CD4-positive, alpha-beta T cell treated with Interleukin-15 for 4 hours (primary cell): ENCODE measurements around the gene ZFP92.

Source experiments
- DNase-seq: peaks from one replicate; pipeline ENCODE4 v3.0.0-alpha.2; 2020; ENCODE audit warnings: low spot score

The ZFP92 gene

DNA sequence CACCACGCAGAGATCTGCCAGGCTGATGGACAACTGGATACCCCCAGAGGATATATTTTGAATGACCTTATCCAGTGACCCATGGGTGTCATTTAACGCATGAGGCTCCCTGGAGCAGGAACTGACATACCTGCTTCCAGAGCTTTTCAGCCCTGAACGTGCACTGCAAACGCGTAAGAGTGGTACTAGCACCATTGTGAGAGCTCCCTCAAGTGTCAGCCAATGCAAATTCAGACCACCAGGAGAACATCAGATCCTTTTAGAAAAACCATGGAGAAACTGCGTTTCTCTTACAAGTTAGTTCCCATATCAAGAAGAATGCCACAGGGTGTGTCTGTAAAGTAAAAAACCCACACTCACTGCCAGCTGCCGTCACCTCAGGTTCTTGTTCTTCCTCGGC, 27.3 kb downstream of the ZFP92 start:
- no peak for DNase-seq

DNA sequence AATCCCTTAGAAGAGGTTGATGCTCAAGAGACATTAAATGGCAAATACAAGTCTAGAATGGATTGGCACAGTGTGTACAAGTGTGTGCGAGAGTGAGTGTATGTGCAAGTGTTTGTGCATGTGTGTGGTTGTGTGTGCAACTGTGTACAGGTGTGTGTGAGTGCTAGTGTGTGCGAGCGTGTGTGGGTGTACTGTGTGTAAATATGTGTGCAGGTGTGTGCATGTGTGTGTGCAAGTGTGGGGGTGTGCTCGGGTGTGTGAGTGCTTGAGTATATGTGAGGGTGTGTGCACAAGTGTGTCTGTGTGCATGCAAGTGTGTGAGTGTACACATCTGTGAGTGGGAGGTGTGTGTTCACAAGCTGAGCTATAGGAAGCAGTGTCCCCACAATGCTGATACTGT, 28.7 kb downstream of the ZFP92 start:
- DNase-seq = no peak

DNA sequence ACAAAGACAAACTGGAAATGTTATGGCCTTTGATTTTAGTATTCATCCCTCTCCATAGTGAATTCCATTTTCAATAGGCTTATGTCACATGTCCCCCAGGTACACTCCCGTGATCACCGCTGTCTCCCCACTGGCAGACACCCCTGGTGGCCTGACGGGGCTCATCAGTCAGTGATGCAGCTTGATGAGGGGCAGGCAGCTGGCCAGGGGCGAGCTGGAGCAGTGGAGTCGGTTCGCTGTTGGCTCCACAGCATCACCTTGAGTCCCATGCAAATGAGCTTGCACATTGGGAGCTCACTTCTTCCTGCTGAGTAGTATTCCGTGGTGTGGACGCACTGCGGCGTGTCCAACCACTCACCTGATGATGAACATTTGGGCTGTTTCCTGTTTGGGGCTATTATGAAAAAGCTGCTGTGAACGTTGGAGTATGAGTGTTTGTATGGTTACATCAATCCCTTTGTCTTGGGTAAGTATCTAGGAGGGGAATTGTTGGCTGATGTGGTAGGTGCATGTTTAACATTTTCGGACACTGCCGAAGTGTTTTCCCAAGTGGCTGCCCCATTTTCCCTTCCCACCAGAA, 29.4 kb downstream of the ZFP92 start:
- DNase-seq = no peak

DNA sequence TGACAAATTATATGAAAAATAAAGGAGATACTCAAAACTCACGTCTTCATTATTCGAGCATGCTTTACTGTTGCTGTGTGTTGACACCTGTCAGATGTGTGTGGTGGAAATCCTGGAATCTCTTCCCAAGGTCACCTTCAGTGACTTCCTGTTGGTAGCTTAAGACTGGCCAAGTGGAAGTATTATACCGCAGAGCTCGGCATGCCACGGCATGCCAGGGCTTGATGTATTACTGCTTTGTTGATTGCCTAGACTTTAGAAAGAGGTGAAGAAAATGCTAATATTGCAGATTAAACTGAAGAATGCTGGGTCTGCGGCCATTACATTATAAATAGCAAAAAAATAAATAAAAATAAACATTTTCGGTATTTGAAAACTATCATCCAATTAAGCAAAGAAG, 30.0 kb downstream of the ZFP92 start:
- DNase-seq = no peak

- DNase-seq = no peak
Measured at GRCh38 chrX:153441981-153442380, 30.7 kb downstream of the ZFP92 start.

DNA sequence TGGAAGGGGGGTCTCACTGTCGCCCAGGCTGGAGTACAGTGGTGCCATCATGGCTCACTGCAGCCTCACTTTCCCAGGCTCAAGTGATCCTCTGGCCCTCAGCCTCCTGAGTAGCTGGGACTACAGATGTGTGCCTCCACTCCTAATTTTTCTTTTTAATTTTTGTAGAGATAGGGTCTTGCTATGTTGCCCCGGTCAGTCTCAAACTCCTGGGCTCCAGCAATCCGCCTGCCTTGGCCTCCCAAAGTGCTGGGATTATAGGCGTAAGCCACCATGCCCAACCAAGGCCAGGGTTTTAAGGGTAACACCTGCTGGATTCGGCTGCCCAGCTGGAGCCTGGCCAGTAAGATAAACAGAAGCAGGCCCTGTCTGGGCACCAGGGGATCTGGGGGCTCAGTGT, 31.2 kb downstream of the ZFP92 start:
- DNase-seq = no peak

- DNase-seq = no peak
Measured at GRCh38 chrX:153443476-153444332, 32.4 kb downstream of the ZFP92 start.

- DNase-seq = no peak
Measured at GRCh38 chrX:153444333-153445011, 33.2 kb downstream of the ZFP92 start.

DNA sequence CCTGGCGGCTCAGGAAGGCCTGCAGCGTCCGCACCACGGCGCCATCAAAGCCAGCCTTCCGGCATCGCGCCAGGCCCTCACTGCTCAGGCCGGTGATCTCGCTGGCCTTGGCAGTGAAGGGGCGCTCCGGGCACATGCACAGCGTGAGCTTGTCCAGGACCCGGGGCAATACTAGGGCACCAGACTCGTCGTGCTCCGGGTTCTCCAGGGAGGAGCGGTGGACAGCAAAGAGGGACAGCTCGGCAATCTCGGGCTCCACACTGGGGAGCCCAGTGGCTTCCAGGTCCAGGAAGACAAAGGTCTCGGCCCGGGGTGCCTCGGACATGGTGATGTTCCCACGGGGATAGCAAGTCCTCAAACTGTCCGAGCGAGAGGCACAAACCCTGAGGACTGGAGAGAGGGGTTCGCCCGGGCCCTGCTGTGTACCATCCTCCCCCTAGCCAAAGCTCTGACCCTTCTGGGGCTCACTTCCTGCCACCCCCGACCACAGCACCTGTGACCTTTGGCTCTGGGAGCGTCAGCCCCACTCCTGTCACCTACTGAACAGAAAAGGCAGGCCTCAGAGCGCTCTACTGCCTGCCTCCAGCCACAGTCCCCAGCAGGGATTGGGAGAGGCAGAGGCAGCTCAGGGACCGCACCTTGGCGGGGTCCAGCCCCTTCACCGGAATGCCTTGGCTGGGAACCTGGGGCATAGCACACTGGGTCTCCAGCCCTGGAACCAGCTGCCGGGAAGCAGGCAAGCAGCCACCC, 34.0 kb downstream of the ZFP92 start:
- DNase-seq = no peak

- no peak for DNase-seq
Measured at GRCh38 chrX:153445856-153446635, 34.8 kb downstream of the ZFP92 start, which contains the start of gene TREX2. TSS of gene TREX2 (minus strand) at chrX:153446056. CDS start at chrX:153445430, 626 bp downstream.

DNA sequence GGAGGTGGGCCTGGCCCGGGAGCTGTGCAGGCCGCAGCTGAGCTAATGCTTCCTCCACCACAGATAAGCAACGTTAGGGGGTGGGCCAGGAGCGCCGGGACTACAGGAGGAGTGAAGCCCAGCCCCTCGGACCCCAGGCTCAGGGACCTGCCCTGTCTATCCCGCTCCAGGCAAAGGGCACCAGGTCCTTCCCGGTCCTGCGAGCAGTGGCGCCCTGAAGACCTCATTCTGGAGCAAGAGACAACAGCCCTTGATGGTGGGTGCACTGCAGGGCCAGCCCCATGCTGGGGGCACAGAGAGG, 35.3 kb downstream of the ZFP92 start:
- no peak for DNase-seq

DNA sequence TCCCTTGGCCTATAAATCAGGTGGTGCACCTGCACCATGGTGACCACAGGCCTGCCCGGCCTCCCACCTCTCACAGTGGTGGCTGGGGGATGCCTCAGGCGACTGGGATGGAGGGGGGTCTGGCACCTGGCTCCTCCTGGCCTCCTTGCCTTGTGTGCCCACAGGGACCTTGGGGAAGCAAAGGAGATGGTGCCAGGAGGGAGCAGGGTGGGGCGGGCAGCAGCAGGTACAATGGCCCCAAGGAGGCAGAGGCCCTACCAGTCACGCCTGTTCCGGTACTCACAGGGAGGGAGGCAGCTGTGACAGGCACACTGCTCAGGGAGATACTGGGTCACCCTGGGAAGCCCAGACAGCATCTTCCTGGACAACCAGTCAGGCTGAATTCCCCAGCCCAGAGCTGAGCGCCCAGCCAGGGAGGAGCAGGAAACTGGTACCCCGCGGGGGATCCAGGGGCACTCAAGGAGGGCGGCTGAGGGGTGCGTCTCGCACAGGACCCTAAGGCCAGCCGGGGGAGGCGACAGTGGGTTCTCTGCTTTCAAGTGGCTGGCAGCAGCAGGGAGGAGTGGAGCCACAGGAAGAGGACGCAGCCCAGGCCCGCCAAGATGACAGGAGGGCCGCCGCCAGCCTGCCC, 35.8 kb downstream of the ZFP92 start:
- no peak for DNase-seq

- DNase-seq = no peak
Measured at GRCh38 chrX:153447581-153447960, 36.3 kb downstream of the ZFP92 start.

DNA sequence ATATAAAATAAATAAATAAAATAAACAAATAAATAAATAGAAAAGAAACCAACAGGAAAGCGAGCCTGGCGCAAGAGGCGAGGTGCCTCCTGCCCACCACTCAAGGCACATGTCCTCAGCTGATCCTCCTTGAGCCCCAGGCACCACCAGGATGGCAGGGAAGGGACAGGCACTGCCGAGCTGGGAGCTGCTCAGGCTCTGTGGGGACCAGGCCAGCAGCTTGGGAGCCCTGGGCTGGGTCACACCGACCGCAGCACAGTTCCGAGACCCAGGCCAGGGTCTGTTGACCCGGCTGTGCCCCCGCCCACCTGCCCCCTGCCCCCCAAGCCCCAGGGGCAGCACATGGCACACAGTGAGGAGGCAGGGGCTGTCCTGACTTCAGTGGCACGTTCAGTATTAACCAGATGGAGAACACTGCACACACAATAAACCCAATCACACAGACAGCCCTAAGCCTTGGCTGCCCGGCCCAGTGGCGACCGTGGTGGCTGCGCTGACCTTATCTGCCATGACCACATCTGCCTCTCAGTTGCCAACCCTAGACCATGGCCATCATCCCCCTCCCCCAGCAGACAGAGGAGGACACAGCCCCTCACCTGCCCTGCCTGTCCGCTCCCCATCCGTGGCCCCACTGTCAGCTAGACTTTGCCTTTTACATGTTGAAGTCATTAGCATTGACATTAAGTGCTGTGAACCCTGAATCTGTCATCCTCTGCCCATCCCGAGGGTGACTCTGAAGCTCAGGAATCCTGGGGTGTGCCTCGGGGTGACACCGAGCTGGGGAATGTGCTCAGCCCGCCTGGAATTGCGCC, 37.5 kb downstream of the ZFP92 start:
- no peak for DNase-seq

DNA sequence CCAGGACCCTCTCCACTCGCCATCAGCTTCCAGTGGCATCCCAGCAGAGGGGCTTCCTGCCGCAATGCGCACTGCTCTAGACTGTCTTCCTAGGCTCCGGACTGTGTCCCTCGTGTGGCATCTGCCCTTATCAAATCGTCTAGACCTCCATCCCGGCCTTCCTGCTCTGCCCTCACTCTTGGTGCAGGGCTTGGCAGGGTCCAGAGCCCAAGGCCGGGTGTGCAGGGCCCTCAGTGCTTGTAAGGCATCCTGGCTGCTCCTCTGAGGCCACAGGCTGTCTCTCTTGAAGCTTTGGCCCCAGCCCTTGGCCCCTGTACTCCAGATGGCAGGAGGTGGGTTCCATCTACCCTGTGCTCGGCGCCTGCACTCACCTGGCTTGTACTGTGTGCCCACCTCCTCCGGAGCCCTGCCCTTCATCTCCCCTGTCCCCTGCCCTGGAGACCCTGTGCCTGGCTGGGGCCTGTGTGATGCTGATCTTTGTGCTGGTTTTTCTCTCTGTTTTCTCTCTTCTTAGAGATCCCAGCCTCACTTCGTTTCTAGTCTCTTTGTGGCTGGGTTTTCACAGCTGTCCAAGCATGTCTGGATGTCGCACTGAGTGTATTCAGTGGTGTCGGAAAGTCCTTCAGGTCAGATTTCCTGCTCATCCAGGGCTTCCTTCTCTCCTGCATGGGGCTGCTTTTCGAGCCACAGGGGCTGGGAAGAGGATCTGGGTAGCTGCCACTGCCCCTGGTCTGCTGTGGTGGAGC, 38.3 kb downstream of the ZFP92 start:
- no peak for DNase-seq

DNA sequence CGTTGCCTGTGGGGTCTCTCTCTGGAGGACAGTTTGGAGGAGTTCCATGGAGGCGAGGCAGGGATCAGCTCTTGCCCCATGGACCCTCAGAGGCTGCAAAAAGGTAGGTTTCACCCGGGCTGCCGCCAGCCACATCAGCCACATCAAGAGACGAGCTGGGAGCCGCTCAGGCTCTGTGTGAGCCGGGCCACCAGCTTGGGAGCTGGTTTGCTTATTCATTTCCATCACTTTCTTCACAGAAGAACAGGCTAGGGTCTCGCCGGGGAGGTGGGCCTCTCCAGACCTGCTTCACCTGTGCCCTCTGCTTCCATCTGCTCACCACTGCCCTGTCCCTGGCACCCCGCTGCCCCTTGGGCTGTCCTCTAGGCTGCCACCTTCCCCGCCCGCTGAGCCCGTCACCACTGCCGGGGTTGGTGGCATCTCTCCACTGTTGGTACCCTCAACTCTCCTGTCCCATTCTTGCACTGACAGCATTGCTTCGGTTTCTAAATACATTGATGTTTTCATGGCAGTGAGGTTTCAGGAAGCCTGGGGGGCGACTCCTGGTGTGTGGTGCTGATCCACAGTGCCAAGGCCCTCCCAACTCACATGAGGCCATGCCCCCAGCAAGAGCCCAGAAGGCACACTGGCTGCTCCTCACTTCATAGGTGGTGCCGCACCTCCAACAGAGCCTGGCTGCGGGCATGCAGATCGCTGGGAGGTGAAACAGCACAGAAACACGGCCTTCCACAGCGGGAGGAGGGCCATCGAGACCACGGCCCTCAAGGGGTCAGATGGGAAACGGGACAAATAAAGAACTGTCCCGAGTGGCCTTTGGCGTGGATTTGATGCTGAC, 39.1 kb downstream of the ZFP92 start:
- no peak for DNase-seq

DNA sequence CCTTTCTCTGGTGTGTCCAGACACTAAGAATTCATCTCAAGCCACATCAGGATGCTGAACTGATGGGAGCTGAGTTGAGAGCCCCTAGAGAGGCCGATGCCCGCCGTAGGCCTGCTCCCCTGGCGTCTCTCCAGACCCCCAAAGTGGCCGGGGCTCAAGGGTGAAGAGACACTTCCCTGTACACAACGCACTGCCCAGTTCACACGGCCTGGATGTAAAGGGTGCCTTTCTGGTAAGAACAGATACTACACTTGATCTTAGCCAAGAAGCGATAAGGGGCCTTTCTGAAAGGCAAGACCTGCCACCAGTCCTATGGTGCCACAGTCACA, 39.6 kb downstream of the ZFP92 start:
- no peak for DNase-seq

DNA sequence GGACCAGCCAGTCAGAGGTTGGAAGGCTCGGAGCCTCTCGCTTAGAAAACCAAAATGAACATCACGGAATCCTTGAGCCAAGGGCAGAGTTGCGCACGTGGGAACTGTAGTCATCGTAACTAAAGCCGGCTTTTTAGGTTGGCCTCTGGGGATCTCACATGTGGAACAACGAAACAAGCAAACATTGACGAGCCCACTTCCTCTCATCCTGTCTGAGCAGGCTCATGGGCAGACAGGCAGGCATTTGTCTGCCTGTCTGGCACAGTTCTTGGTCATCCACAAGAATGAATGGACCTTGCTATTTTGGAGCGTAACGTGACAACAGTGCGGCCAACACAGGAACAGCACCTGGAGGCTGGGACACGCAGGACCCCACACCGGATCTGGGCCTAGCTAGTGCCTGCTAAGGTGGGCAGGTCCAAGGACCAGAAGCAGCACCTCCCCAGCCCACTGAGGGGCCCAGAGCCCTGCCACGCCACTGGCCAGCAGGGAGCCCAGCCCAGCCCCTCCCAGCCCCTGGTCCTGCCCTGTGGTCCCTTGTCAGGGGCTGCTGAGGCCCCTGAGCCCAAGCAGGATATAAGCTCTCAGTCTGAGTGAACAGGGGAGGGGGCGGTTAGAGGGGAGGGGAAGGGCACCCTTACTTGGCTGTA, 43.8 kb downstream of the ZFP92 start:
- DNase-seq = no peak

DNA sequence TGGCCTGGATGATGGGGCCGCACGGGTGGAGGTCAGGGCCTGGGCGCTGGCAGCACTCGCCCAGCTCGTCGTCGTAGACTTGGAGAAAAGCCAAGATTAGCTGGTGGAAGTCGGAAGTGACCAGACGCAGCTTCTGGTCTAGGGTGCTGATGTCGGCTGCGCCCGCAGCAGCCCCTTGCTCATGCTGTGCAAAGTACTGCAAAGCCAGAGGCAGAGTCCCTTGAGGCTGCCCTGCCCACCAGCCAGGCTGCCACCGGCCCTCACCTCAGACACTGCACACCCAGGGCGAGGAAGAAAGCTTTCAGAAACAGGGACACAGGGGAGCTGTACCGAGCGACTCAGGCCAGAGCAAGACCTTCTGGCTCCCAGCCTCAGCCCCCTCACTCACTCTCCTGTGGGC, 44.3 kb downstream of the ZFP92 start:
- no peak for DNase-seq
